Activated CD4-positive, alpha-beta T cell treated with anti-CD3 and anti-CD28 coated beads, Interleukin-2, Interleukin-4, amounts not matched to agents 100 ng/mL and 50 ng/mL, durations not matched to agents 16 hours and 8 hours (primary cell): Measurements from ENCODE around the gene RCC1.
"Not testable (repeated sequence)": the region's sequence is repeated elsewhere in the genome, so short reads cannot be mapped to it uniquely, and the experiment has no call there.

Source experiments
- DNase-seq: peaks from one replicate; pipeline ENCODE4 v3.0.0-alpha.2; 2020; ENCODE audit warnings: low spot score

The RCC1 gene

DNA sequence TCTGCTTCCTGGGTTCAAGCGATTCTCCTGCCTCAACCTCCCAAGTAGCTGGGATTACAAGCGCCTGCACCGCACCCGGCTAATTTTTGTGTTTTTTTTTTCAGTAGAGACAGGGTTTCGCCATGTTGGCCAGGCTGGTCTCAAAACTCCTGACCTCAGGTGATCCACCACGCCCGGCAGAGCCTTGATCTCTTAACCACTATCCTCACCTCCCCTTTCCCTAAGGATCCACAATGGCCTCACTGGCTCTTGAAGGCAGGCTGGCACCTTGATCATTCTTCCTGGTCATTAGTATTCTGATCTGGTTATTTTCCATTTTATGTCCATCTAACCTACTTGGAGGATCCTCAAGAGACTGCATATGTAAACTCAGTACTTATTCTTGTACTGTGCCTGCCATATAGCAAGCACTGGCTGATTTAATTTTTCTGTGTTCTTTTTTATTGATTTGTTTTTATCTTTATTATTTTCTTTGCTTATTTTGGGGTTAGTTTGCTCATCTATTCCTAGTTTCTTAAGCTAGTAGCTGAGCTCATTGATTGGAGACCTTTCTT, 6.3 kb downstream of the RCC1 start:
- peak; percentile 33 for DNase-seq

DNA sequence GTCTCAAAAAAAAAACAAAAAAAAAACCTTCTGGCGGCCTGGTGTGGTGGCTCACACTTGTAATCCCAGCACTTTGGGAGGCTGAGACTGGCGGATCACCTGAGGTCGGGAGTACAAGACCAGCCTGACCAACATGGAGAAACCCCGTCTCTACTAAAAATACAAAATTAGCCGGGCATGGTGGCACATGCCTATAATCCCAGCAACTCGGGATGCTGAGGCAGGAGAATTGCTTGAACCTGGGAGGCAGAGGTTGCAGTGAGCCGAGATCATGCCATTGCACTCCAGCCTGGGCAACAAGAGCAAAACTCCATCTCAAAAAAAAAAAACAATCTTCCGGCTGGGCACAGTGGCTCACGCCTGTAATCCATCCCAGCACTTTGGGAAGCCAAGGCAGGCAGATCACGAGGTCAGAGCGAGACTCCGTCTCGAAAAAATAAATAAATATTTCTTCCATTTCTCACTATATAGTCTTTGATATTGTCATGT, 8.6 kb downstream of the RCC1 start:
- DNase-seq = peak; percentile 16

DNA sequence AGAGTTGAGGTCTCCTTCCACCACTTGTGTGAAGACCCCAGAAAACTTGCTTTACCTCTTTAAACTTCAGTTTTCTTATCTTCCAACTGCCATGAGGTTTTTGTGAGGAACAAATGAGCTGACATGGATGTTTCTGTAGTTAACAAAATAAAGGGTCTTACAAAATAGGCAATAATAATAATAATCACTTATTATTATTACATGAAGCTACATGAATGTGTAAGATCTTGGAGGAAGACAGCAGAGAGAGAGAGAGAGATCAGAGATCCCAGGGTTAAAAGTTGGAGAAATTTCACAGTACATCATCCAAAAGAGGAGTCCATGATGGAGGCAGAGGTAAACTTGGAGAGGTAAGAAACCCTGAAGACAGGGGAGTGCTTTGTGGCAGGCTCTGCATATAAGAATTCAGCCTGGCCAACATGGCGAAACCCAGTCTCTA, 10.7 kb downstream of the RCC1 start:
- no peak for DNase-seq

DNA sequence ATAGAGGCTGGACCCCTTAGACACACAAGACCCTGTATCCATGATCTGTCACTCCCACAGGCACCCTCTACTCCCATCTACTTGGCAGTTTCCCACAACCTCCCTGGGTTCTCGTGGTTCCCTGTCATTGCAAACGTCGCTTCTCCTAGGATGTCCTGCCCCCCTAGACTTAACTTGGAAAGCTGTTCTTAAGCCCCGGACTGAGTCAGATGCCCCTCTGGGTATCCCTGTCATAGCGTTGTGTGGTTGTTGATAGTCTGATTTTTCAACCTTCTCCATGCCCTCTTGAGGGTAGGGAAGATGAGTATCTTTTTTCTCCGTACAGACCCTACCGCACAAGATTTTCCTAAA, 11.8 kb downstream of the RCC1 start:
- no peak for DNase-seq

DNA sequence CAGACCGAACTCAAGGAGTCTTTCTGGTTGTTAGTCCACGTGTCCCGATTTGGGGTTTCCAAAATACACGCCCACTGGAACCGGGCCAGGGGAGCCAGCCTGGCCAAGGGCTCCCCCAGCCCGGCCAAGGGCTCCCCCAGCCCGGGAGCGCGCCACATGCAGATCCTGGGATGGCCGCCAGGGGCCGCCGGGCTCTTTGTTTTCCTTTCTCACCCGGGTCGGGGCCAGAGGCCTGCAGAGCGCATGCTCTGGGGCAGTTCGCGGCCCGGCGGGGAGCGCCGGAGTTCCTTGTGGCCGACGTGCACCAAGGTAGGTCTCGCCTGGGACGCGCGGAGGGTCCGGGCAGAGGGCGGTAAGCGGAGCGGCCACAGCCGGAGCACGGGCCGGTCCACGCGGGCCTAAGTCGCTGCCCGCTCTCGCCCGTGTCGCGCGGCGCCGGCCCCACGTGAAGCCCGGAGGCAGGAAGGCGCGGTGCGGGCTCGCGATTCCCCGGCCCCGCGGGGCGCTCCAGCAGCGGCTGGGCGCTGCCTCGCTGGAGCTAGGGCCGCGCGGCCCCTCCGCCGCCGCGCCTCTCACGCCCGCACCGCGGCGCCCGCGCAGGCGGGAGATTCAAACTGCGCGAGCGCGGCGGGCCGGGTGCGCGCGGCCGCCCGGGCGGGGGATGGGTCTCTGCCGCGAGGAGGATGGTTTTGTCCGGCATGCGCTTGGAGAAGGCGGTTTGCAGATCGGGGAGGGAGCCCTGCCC, 12.3 kb downstream of the RCC1 start:
- peak; percentile 93 for DNase-seq

DNA sequence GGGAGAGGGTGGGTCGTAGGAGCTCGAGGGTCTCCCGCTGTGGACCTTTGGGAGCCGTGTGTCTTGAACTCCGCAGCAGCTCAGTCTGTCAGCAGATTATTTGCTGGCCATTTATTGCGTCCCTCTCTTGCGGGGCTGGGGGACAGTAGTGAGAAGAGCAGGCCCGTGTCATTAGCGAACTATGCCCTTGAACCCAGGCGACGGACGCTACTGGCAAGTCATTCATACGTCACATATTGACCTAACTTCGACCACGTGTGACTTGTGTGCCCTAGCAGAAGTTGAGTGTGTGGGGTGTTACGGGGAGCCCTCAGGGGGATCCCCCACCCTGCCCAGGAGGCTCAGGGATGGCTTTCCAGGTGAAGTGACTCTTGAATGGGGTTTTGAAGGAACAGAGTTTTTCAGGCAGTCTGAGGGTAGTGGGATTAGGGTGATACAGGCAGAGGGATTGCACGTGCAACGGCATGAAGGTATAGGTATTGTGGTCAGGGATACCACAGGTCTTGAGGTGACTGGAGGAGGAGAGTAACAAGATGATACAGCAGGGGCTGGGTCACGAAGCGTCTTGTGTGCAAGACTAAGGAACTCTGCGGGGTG, 13.0 kb downstream of the RCC1 start:
- peak; percentile 79 for DNase-seq

DNA sequence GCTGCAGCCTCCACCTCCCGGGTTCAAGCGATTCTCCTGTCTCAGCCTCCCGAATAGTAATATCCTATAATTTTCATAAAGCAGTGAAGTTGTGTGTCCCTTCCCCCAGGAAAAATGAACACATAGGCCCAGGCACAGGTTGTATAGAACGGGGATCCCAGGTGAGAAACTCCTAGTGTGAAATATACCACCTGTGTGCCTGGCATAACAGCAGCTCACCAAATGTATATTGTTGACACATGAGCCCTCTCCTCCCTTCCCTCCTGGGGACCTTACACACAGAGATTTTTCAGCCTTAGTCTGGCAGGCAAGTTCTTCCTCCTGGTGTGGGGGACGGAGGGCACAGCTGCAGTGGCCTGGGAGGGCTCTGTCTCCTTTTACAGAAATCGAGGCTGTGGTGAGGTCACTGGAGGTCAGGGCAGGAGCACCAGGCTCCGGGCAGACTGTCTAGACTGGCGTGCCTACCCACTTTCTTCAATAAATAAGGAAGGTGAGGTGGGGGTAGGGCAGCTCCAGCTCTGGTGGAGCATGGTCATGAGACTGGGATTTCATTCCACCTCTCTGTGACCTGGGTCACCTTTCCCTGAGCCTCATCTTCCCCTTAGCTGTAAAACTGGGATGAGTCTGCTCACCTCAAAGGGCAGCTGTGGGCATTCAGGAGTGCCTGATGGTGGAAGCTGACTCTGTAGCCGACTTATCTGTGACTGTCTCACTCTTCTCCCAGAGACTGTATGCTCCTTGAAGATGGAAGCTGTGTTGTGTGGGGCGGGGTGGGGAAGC, 14.3 kb downstream of the RCC1 start:
- DNase-seq = no peak

DNA sequence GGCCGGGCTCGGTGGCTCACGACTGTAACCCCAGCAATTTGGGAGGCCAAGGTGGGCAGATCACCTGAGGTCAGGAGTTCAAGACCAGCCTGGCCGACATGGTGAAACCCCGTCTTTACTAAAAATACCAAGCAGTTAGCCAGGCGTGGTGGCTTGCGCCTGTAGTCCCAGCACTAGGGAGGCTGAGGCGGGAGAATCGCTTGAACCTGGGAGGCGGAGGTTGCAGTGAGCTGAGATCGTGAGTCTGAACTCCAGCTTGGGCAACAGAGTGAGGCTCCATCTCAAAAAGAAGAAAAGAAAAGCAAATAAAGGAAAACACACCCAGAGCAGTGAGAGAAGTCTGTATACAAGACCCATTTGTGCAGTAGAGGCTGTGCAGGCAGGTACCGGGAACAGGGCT, 15.0 kb downstream of the RCC1 start:
- not testable (repeated sequence) for DNase-seq

DNA sequence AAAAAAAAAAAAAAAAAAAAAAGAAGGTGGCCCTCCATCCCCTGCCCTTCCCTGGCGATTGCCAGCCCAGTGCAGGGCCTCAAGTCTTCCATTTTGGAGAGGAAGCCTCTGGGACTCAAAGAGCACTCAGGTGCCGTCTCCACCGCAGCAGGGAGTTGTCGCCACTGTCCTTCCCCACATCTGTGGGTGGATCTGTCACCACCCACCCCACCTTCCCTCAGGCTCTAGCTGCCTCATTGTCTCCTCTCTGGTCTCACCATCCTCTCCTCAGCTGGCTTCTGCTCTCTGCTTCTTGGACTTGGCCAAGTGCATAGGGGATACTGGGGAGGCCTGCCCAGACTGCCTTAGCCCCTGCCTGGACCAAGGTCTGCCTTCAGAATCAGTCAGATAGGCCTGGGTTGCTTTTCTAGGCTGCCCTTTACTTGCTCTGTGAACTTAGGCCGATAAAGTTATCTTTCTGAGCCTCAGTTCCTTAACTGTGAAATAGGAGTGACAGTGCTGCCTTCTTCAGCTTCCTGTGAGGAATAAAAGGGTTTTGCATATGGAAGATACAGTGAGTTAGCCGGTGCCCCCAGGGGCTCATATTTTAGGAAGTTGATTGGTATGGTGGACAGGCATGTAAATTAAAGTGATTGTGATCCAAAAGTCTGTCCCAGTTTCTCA, 15.8 kb downstream of the RCC1 start:
- no peak for DNase-seq

DNA sequence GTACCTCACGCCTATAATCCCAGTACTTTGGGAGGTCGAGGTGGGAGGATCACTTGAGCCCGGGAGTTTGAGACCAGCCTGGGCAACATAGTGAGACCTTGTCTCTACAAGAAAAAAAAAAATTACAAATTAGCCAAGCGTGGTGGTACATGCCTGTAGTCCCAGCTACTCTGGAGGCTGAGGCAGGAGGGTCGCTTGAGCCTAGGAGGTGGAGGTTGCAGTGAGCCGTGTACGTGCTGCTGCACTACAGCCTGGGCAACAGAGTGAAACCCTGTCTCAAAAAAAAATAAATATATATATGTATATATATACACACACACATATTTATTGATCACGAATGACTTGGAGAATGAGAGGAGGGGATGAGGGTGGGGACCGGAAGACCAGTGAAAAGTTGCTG, 16.7 kb downstream of the RCC1 start:
- not testable (repeated sequence) for DNase-seq

DNA sequence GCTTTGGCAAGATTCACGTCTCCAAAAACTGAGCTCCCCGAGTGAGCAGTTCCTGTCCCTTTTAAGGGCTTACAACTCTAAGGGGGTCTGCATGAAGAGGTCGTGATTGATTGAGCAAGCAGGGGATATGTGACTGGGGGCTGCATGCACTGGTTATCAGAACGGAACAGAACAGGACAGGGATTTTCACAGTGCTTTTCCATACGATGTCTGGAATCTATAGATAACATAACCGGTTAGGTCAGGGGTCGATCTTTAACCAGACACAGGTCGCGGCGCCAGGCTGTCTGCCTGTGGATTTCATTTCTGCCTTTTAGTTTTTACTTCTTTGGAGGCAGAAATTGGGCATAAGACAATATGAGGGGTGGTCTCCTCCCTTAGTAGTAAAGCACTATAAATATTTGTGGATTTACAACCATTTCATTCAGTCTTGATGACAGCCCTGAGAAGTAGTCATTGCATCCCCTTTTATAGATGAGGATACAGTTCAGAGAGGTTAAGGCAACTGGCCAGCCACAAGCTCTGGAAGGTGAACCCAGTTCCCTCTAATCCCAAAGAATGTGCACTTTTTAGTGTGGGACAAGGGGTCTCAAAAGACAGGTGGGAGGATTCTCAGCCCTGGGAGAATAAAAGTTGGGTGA, 19.3 kb downstream of the RCC1 start:
- DNase-seq = not testable (repeated sequence)

DNA sequence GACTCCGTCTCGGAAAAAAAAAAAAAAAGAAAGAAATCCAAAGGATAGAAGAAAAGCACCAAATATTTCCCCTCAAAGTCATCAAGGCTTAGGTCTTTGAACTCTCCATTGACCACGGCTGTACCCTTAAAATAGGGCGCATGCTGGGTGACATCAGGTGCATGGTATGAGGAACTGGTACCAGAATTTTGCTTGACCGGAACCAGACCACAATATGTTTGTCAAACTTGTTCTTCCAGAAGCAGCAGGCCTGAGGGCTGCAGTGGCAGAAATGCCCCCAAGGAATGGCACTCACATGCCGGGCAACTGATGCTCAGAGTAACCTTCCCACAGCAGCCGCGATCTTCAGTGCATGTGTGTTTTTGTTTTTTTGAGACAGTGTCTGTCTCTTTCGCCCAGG, 21.0 kb downstream of the RCC1 start:
- DNase-seq = no peak

DNA sequence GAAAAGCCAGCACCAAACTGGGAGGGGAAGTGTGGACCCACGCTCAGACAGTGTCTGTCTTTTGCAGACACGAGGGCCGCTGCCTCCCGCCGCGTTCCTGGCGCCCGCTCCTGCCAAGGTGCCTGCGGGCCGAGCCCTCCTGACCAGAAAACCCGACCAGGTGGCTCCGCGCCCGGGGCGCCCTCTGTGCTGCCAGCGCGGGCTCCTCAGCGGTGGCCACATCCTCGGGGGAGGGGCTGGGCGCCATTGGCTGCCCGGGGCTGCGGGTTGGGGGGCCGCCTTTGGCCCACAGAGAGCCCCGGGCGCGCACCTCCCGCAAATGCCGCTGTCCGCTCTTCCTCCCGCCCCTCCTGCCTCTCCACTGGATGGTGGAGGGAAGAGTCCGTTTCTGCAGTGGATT, 24.6 kb downstream of the RCC1 start:
- no peak for DNase-seq

DNA sequence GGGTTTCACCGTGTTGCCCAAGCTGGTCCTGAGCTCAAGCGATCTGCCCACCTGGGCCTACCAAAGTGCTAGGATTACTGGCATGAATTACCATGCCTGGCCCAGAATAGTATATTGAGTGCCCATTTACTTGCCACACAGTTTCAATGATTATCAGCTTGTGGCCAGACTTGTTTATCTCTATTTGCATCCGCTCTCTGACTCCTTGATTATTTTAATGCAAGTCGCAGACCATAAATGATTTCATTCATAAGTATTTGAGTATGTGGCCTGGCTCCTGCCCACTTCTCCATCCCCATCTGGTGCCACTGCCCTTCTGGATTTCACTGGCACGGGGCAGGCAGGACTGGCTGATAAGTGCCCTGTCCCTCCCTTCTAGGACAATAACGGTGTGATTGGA, 28.8 kb downstream of the RCC1 start:
- no peak for DNase-seq

DNA sequence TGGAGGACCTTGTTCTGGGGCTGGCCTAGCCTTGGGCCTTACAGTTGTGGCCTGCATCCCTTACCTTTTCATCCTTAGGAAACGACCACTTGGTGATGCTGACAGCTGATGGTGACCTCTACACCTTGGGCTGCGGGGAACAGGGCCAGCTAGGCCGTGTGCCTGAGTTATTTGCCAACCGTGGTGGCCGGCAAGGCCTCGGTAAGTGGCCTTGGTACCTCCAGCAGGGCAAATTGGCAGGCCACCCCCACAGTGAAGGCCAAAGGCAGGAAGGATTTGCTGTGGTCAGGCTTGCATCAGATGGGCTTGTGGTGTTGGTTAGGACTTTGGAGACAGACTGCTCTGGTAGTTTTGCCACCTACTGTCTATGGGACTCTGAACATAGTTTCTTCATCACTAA, 29.3 kb downstream of the RCC1 start:
- no peak for DNase-seq

DNA sequence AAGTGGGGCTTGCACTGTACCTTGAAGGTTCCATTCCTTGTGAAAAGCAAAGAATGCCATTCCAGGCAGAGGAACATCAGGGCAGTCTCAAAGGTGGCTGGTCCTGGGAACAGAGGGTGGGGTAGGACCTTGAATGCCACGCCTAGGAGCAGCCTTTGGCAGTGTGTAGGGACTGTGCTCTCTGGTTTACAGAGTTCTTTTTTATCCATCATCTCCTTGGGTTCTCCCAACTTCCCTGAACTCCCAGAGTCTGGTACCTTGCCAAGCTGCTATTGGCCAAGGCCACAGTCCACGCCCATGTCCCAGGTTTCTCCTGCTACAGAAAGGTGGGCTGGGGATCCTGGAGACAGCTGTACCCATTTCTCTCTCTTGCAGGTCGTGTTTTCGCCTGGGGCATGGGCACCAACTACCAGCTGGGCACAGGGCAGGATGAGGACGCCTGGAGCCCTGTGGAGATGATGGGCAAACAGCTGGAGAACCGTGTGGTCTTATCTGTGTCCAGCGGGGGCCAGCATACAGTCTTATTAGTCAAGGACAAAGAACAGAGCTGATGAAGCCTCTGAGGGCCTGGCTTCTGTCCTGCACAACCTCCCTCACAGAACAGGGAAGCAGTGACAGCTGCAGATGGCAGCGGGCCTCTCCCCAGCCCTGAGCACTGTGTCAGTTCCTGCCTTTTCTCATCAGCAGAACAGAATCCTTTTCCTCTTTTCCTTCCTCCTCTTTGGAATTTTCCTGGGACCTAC, 31.8 kb downstream of the RCC1 start:
- no peak for DNase-seq

DNA sequence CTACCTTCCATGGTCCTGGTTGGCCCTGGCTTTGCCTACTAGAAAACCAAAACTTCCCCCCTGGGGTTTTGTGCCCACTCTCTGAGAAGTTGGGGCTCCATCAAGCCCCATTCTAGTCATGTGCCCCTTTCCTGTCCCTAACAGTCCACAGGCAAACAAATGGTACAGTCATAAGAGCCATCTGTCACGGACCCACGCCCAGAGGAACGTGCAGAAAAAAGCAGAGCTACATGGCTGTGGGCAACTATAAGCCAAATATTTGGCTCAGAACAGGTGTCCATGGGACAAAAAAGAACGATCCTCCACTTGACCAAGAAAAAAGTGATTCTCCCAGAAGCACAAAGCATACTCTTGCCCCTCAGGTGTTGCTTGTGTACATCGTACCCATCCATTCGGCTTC, 32.4 kb downstream of the RCC1 start:
- no peak for DNase-seq

DNA sequence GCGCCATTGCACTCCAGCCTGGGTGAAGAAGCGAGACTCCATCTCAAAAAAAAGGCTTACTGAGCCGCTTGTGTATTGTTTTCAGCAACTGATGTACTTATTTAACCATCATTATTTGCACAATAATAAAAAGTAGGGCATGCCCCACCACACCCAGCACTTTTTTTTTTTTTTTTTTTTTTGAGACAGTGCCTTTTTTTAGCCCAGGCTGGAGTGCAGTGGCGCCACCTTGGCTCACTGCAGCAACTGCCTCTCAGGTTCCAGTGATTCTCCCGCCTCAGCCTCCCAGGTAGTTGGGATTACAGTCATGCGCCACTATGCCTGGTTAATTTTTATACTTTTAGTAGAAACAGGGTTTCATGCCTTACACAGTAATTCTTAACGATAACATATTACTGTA, 34.8 kb downstream of the RCC1 start:
- DNase-seq = no peak

DNA sequence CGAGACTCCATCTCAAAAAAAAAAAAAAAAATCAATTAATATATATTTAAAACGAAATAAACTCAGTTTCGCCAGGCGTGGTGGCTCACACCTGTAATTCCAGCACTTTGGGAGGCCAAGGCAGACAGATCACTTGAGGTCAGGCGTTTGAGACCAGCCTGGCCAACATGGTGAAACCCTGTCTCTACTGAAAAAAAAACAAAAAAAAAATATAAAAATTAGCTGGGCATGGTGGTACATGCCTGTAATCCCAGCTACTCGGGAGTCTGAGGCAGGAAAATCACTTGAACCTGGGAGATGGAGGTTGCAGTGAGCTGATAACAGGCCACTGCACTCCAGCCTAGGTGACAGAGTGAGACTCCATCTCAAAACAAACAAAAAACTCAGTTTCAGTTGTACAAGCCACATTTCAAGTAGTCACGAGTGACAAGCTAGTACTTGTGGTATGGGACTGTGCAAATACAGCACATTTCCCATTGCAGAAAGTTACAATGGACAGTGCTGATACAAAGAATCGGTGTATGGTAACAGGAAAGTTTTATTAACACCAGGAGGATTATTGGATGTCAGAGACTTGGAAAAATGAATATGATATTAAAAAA, 35.7 kb downstream of the RCC1 start:
- not testable (repeated sequence) for DNase-seq

DNA sequence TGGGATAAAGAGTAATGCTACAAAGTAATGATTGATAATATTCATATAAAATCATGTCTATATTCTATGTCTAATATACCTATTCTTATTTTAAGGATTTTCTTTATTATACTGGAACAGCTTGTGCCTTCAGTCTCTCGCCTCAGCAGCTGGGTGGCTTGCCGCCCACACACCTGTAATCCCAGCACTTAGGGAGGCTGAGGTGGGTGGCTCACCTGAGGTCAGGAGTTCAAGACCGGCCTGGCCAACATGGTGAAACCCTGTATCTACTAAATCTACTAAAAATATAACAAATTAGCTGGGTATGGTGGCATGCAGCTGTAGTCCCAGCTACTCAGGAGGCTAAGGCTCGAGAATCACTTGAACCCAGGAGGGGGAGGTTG, 39.4 kb downstream of the RCC1 start:
- no peak for DNase-seq

DNA sequence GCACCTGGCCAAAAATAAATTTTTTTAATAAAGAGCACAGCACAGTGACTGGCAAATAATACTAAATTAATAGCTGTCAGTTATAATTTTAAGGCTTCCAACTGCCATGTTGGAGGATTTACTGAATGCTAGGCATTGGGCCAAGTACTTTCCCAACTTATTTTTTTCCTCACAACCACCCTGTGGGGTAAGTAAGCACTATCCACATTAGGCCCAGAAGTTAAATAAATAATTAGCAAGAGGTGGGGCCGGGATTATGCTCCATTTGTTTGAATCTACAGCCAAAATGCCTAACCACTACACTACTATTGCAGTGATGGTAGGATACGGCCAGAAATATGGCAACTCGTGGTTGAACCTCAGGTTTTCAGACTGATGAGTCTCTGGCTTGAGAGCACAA, 42.5 kb downstream of the RCC1 start:
- DNase-seq = no peak
